Activated naive CD8-positive, alpha-beta T cell treated with anti-CD3 and anti-CD28 coated beads, Interleukin-2, amount 10 ng/mL, durations not matched to agents 7 days and 5 days (primary cell): Measurements from ENCODE around the gene LEKR1. TPM values are rescaled to one million over a fixed set of nuclear protein-coding genes. Genes with fewer than 3 reads are reported as not detected.

Experiments
- ATAC-seq: fragments of 150-1000 bp; cut with Tn5 transposase; one replicate; pipeline ENCODE4 v1.10.0; 2021; ENCODE audit warnings: low read depth, moderate library complexity
- POLR2A ChIA-PET: fragments of 350-600 bp; sonication (Branson Sonifier 250); formaldehyde crosslinking; loops from one replicate; lab custom pipeline; 2021; ENCODE audit warnings: antibody characterized with exemption; lab: Charles Lee
- DNase-seq: peaks from one replicate; pipeline ENCODE4 v3.0.0; 2021
- H3K27ac Mint-ChIP-seq: one replicate; pipeline ENCODE4 v1.8.0; 2022; ENCODE audit warnings: mild to moderate bottlenecking, mixed read lengths
- H3K27me3 Mint-ChIP-seq: one replicate; pipeline ENCODE4 v1.8.0; 2022; ENCODE audit warnings: mild to moderate bottlenecking, moderate library complexity, mixed read lengths
- H3K36me3 Mint-ChIP-seq: one replicate; pipeline ENCODE4 v1.8.0; 2021; ENCODE audit warnings: mild to moderate bottlenecking, mixed read lengths
- H3K4me1 Mint-ChIP-seq: one replicate; pipeline ENCODE4 v1.8.0; 2021; ENCODE audit warnings: mixed read lengths
- H3K4me3 Mint-ChIP-seq: one replicate; pipeline ENCODE4 v1.8.0; 2022; ENCODE audit warnings: mild to moderate bottlenecking, moderate library complexity, mixed read lengths
- H3K9me3 Mint-ChIP-seq: one replicate; pipeline ENCODE4 v1.8.0; 2021; ENCODE audit warnings: mixed read lengths
- total RNA-seq, 2 experiments: library from RNA; stranded (reverse); gene quantifications; one replicate each; pipeline ENCODE4 v1.2.3, GENCODE V29; 2021

LEKR1 gene
- 1 to 10 TPM; 1.3 to 1.5 TPM for total RNA-seq

- POLR2A ChIA-PET, result interaction anchor here (1.1 to 1.9 kb wide), 2 partner anchors 9 to 152 kb away, joined by 5 to 6 read pairs; partner anchors contain the start of gene TIPARP
- H3K9me3 Mint-ChIP-seq, result no peaks in the 10 kb centered on the region
- ATAC-seq, result peak; percentile 76
Measured at GRCh38 chr3:156826144-156826895, at the start of gene LEKR1. Gene LEKR1, plus strand, starts transcription at chr3:156826353. Its CDS starts 2,977 bp downstream, at chr3:156829330.

GRCh38 chr3:156776871-156777270, 49.3 kb upstream of the LEKR1 start:
- H3K4me1 Mint-ChIP-seq, result peaks cover 3% of the 10 kb centered on the region
- POLR2A ChIA-PET, result no interaction called here
- no peak overlapping the region for H3K27ac Mint-ChIP-seq
- peaks cover 4% of the 10 kb centered on the region for H3K36me3 Mint-ChIP-seq
- no peak overlapping the region for H3K4me3 Mint-ChIP-seq
- ATAC-seq (no peak), DNase-seq (no peak)
- peaks cover 3% of the 10 kb centered on the region for H3K9me3 Mint-ChIP-seq
- peaks cover 3% of the 10 kb centered on the region for H3K27me3 Mint-ChIP-seq

More at GRCh38 chr3:156826144-156826895, at the start of gene LEKR1:
- no peaks in the 10 kb centered on the region for H3K27me3 Mint-ChIP-seq
- H3K4me3 Mint-ChIP-seq, result peak within 1 kb of the TSS; percentile 94
- peak within 1 kb of the TSS; percentile 94 for H3K27ac Mint-ChIP-seq
- H3K36me3 Mint-ChIP-seq, result peaks cover 10% of the 10 kb centered on the region
- peak; percentile 80 for DNase-seq
- peaks cover 31% of the 10 kb centered on the region for H3K4me1 Mint-ChIP-seq

- DNase-seq (no peak), ATAC-seq (no peak)
- Mint-ChIP-seq H3K27ac (no peak overlapping the region), H3K9me3 (peaks cover 2% of the 10 kb centered on the region), H3K4me1 (peaks cover 4% of the 10 kb centered on the region), H3K27me3 (no peaks in the 10 kb centered on the region), H3K36me3 (peaks cover 5% of the 10 kb centered on the region), H3K4me3 (no peak overlapping the region)
- POLR2A ChIA-PET, result no interaction called here
Measured at GRCh38 chr3:156781310-156782230, 44.6 kb upstream of the LEKR1 start.

GRCh38 chr3:156782319-156782718, 43.8 kb upstream of the LEKR1 start:
- Mint-ChIP-seq H3K27me3 (no peaks in the 10 kb centered on the region), H3K27ac (no peak overlapping the region), H3K9me3 (peaks cover 2% of the 10 kb centered on the region), H3K4me3 (no peak overlapping the region), H3K36me3 (peaks cover 5% of the 10 kb centered on the region), H3K4me1 (peaks cover 7% of the 10 kb centered on the region)
- POLR2A ChIA-PET, result no interaction called here
- ATAC-seq (no peak), DNase-seq (no peak)

GRCh38 chr3:156782921-156783320, 43.2 kb upstream of the LEKR1 start:
- no peak for DNase-seq
- Mint-ChIP-seq H3K9me3 (peaks cover 2% of the 10 kb centered on the region), H3K27ac (no peak overlapping the region), H3K36me3 (peaks cover 5% of the 10 kb centered on the region), H3K27me3 (no peaks in the 10 kb centered on the region), H3K4me3 (no peak overlapping the region), H3K4me1 (peaks cover 12% of the 10 kb centered on the region)
- POLR2A ChIA-PET, result no interaction called here
- ATAC-seq, result no peak

GRCh38 chr3:156787001-156787400, 39.2 kb upstream of the LEKR1 start:
- ATAC-seq (peak; percentile 85), DNase-seq (no peak)
- Mint-ChIP-seq H3K9me3 (no peaks in the 10 kb centered on the region), H3K36me3 (peaks cover 3% of the 10 kb centered on the region), H3K27me3 (no peaks in the 10 kb centered on the region), H3K4me3 (no peak overlapping the region), H3K27ac (no peak overlapping the region), H3K4me1 (peaks cover 16% of the 10 kb centered on the region)
- POLR2A ChIA-PET, result no interaction called here

- H3K4me3 Mint-ChIP-seq, result no peak overlapping the region
- ATAC-seq, result no peak
Measured at GRCh38 chr3:156787926-156788663, 38.1 kb upstream of the LEKR1 start.

GRCh38 chr3:156788846-156789245, 37.3 kb upstream of the LEKR1 start:
- peaks cover 6% of the 10 kb centered on the region for H3K36me3 Mint-ChIP-seq
- POLR2A ChIA-PET, result no interaction called here
- H3K27ac Mint-ChIP-seq, result no peak overlapping the region
- H3K27me3 Mint-ChIP-seq, result no peaks in the 10 kb centered on the region
- H3K4me3 Mint-ChIP-seq, result no peak overlapping the region
- H3K4me1 Mint-ChIP-seq, result peaks cover 29% of the 10 kb centered on the region
- DNase-seq (no peak), ATAC-seq (no peak)
- no peaks in the 10 kb centered on the region for H3K9me3 Mint-ChIP-seq

More at GRCh38 chr3:156787926-156788663, 38.1 kb upstream of the LEKR1 start:
- Mint-ChIP-seq H3K36me3 (peaks cover 3% of the 10 kb centered on the region), H3K9me3 (no peaks in the 10 kb centered on the region), H3K4me1 (peaks cover 24% of the 10 kb centered on the region), H3K27me3 (no peaks in the 10 kb centered on the region), H3K27ac (no peak overlapping the region)
- no peak for DNase-seq
- POLR2A ChIA-PET, result no interaction called here

- Mint-ChIP-seq H3K27ac (no peak overlapping the region), H3K4me1 (peaks cover 26% of the 10 kb centered on the region), H3K36me3 (peaks cover 6% of the 10 kb centered on the region), H3K4me3 (no peak overlapping the region), H3K27me3 (no peaks in the 10 kb centered on the region), H3K9me3 (no peaks in the 10 kb centered on the region)
- DNase-seq, result no peak
- POLR2A ChIA-PET, result no interaction called here
- no peak for ATAC-seq
Measured at GRCh38 chr3:156790156-156790555, 36.0 kb upstream of the LEKR1 start.

- Mint-ChIP-seq H3K27ac (peak overlapping the region; percentile 28), H3K4me1 (peaks cover 29% of the 10 kb centered on the region), H3K4me3 (no peak overlapping the region), H3K9me3 (peaks cover 2% of the 10 kb centered on the region), H3K36me3 (peaks cover 12% of the 10 kb centered on the region), H3K27me3 (no peaks in the 10 kb centered on the region)
- POLR2A ChIA-PET, result no interaction called here
- DNase-seq (no peak), ATAC-seq (no peak)
Measured at GRCh38 chr3:156792114-156792513, 34.0 kb upstream of the LEKR1 start.

- no peak for DNase-seq
- Mint-ChIP-seq H3K4me3 (no peak overlapping the region), H3K9me3 (peaks cover 2% of the 10 kb centered on the region), H3K27ac (peak overlapping the region; percentile 76), H3K27me3 (no peaks in the 10 kb centered on the region), H3K4me1 (peaks cover 25% of the 10 kb centered on the region), H3K36me3 (peaks cover 12% of the 10 kb centered on the region)
- no peak for ATAC-seq
- POLR2A ChIA-PET, result no interaction called here
Measured at GRCh38 chr3:156792536-156792935, 33.6 kb upstream of the LEKR1 start.

GRCh38 chr3:156792945-156793344, 33.2 kb upstream of the LEKR1 start:
- no peak for DNase-seq
- Mint-ChIP-seq H3K27me3 (no peaks in the 10 kb centered on the region), H3K9me3 (peaks cover 2% of the 10 kb centered on the region), H3K27ac (peak overlapping the region; percentile 76), H3K4me3 (peak overlapping the region; percentile 25), H3K4me1 (peaks cover 23% of the 10 kb centered on the region), H3K36me3 (peaks cover 12% of the 10 kb centered on the region)
- peak; percentile 98 for ATAC-seq
- POLR2A ChIA-PET, result no interaction called here

GRCh38 chr3:156793400-156793799, 32.8 kb upstream of the LEKR1 start:
- no peaks in the 10 kb centered on the region for H3K27me3 Mint-ChIP-seq
- H3K27ac Mint-ChIP-seq, result peak overlapping the region; percentile 76
- H3K4me3 Mint-ChIP-seq, result peak overlapping the region; percentile 25
- POLR2A ChIA-PET, result interaction anchor here (1.1 kb wide), 1 partner anchor 24 kb away, joined by 3 read pairs; no protein-coding TSS in a partner anchor
- H3K4me1 Mint-ChIP-seq, result peaks cover 19% of the 10 kb centered on the region
- peaks cover 12% of the 10 kb centered on the region for H3K36me3 Mint-ChIP-seq
- DNase-seq, result no peak
- ATAC-seq, result no peak
- H3K9me3 Mint-ChIP-seq, result peaks cover 2% of the 10 kb centered on the region
